ENCODE results near the gene AFF2. TPM values are rescaled to one million over a fixed set of nuclear protein-coding genes. Genes with fewer than 3 reads are reported as not detected.

Gene AFF2
- total and polyA plus RNA-seq, 2 donors from 2014 or later = 0.09 to 5.7 TPM

DNA sequence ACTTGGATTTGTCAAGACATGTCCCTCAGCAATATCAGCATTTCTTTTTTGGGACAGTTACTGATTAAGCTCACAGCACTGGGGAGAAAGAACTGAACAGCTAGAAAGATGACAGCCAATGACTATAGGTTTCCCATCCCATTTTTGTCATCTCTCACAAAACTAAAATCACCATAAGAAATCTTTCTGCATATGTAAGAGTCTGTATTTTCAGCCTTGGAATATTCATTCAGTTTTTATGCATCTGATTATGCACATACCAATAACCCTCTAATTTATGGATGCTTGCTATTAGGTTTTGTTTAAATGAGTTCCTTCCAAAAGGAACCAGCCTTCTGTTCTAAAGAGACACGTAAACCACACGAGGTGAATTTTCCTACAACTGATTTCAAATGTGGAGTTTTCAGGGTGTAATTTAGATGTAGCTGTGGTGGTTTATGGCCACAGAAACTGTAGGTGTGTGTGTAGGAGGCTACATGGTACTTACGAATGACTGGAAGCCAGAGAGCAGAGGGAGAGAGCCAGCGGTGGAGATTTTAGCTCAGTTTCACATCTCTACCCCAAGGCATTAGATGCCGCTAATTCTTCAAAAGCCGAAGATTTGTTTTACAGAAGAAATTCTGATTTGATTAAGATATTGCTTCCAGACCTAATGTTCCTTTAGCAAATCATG, 55.3 kb downstream of the AFF2 start:
- intact Hi-C loops (cut with DNase I) = no loop called here
- Histone ChIP-seq H3K27me3 (ENCODE audit: control insufficient read depth, insufficient read depth, low read length) (no peaks in the 10 kb centered on the region), H3K36me3 (ENCODE audit: control insufficient read depth in 2 of 3, insufficient read depth in 3 of 3, low read length in 3 of 3) (no peaks in the 10 kb centered on the region), H3K9me3 (ENCODE audit: control insufficient read depth in 2 of 3, insufficient read depth in 1 of 3, low read length in 3 of 3) (no peaks in the 10 kb centered on the region), H3K9ac (ENCODE audit: low read length in 3 of 3) (no peak overlapping the region), H3K4me1 (ENCODE audit: control insufficient read depth in 2 of 3, insufficient read depth in 2 of 3, low read depth in 1 of 3, low read length in 3 of 3) (no peaks in the 10 kb centered on the region), H3K27ac (ENCODE audit: low read depth in 2 of 2, low read length in 2 of 2) (no peak overlapping the region), H3K4me3 (ENCODE audit: low read length in 3 of 3) (no peak overlapping the region)
- FAIRE-seq (no peak), DNase-seq (no peak)
- TF ChIP-seq, protein P1, sequence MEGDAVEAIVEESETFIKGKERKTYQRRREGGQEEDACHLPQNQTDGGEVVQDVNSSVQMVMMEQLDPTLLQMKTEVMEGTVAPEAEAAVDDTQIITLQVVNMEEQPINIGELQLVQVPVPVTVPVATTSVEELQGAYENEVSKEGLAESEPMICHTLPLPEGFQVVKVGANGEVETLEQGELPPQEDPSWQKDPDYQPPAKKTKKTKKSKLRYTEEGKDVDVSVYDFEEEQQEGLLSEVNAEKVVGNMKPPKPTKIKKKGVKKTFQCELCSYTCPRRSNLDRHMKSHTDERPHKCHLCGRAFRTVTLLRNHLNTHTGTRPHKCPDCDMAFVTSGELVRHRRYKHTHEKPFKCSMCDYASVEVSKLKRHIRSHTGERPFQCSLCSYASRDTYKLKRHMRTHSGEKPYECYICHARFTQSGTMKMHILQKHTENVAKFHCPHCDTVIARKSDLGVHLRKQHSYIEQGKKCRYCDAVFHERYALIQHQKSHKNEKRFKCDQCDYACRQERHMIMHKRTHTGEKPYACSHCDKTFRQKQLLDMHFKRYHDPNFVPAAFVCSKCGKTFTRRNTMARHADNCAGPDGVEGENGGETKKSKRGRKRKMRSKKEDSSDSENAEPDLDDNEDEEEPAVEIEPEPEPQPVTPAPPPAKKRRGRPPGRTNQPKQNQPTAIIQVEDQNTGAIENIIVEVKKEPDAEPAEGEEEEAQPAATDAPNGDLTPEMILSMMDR (IDR thresholded peaks at IDR 0.05; ENCODE audit: borderline replicate concordance, extremely low read depth, insufficient read depth) = no peak

GRCh38 chrX:148556498-148556897, 56.1 kb downstream of the AFF2 start:
- Histone ChIP-seq H3K9me3 (ENCODE audit: control insufficient read depth in 2 of 3, insufficient read depth in 1 of 3, low read length in 3 of 3) (no peaks in the 10 kb centered on the region), H3K9ac (ENCODE audit: low read length in 3 of 3) (no peak overlapping the region), H3K36me3 (ENCODE audit: control insufficient read depth in 2 of 3, insufficient read depth in 3 of 3, low read length in 3 of 3) (no peaks in the 10 kb centered on the region), H3K4me1 (ENCODE audit: control insufficient read depth in 2 of 3, insufficient read depth in 2 of 3, low read depth in 1 of 3, low read length in 3 of 3) (no peaks in the 10 kb centered on the region), H3K27me3 (ENCODE audit: control insufficient read depth, insufficient read depth, low read length) (no peaks in the 10 kb centered on the region), H3K4me3 (ENCODE audit: low read length in 3 of 3) (no peak overlapping the region), H3K27ac (ENCODE audit: low read depth in 2 of 2, low read length in 2 of 2) (no peak overlapping the region)
- intact Hi-C loops (cut with DNase I) = no loop called here
- FAIRE-seq (no peak), DNase-seq (no peak)
- TF ChIP-seq, protein P1 (IDR thresholded peaks at IDR 0.05; ENCODE audit: borderline replicate concordance, extremely low read depth, insufficient read depth) = no peak

DNA sequence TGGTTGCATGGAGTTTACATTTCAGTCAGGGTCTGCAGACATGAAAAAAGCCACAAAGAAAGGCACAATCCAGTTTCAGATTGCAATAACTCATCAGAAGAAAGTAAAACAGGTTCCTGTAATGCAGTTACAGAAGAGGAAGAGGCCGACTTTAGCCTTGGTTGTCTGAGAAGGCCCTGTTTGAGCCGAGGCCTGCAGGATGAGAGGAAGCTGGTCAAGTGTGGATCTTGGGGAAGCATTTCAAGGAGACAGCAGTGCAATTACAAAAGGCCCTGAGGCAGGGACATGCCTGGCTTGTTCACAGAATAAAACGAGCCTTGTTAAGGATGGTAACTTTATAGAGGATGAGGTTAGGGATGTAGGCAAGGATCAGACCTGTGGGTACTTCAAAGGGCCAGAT, 62.4 kb downstream of the AFF2 start:
- no peaks in the 10 kb centered on the region for H3K4me1 ChIP-seq (ENCODE audit: control insufficient read depth in 2 of 3, insufficient read depth in 2 of 3, low read depth in 1 of 3, low read length in 3 of 3)
- no peak for DNase-seq
- FAIRE-seq = no peak
- no peak overlapping the region for H3K9ac ChIP-seq (ENCODE audit: low read length in 3 of 3)
- no peaks in the 10 kb centered on the region for H3K27me3 ChIP-seq (ENCODE audit: control insufficient read depth, insufficient read depth, low read length)
- no peak overlapping the region for H3K27ac ChIP-seq (ENCODE audit: low read depth in 2 of 2, low read length in 2 of 2)
- H3K9me3 ChIP-seq (ENCODE audit: control insufficient read depth in 2 of 3, insufficient read depth in 1 of 3, low read length in 3 of 3) = no peaks in the 10 kb centered on the region
- TF ChIP-seq, protein P1 (IDR thresholded peaks at IDR 0.05; ENCODE audit: borderline replicate concordance, extremely low read depth, insufficient read depth) = no peak
- H3K36me3 ChIP-seq (ENCODE audit: control insufficient read depth in 2 of 3, insufficient read depth in 3 of 3, low read length in 3 of 3) = no peaks in the 10 kb centered on the region
- intact Hi-C loops (cut with DNase I) = no loop called here
- no peak overlapping the region for H3K4me3 ChIP-seq (ENCODE audit: low read length in 3 of 3)

DNA sequence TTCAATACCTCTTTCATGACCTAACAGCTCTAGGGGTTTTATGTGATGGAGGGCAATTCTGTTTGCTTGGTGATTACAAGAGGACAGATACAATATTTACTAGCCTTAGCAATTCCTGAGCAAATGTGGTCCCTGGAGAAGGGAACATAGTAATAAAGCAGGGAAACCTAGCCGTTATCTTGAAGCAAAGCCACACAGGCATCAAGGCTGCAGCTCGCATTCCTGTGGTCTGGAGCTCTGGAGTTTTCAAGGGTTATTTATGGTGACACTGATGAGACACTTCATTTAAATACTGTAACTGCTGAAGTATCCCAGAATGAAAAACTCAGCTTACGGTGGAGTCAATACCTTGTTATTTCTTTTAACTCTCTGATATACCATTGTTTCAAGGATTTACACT, 66.8 kb downstream of the AFF2 start:
- DNase-seq (peak in 3 of 5 donors; percentile 13 to 56 (median 51)), FAIRE-seq (no peak)
- Histone ChIP-seq H3K36me3 (ENCODE audit: control insufficient read depth in 2 of 3, insufficient read depth in 3 of 3, low read length in 3 of 3) (no peaks in the 10 kb centered on the region), H3K27me3 (ENCODE audit: control insufficient read depth, insufficient read depth, low read length) (no peaks in the 10 kb centered on the region), H3K9me3 (ENCODE audit: control insufficient read depth in 2 of 3, insufficient read depth in 1 of 3, low read length in 3 of 3) (no peaks in the 10 kb centered on the region), H3K9ac (ENCODE audit: low read length in 3 of 3) (no peak overlapping the region), H3K27ac (ENCODE audit: low read depth in 2 of 2, low read length in 2 of 2) (no peak overlapping the region), H3K4me1 (ENCODE audit: control insufficient read depth in 2 of 3, insufficient read depth in 2 of 3, low read depth in 1 of 3, low read length in 3 of 3) (no peaks in the 10 kb centered on the region), H3K4me3 (ENCODE audit: low read length in 3 of 3) (no peak overlapping the region)
- TF ChIP-seq, protein P1 (IDR thresholded peaks at IDR 0.05; ENCODE audit: borderline replicate concordance, extremely low read depth, insufficient read depth) = no peak
- intact Hi-C loops (cut with DNase I) = no loop called here
